ENCODE data around the gene GUCD1.

DNA sequence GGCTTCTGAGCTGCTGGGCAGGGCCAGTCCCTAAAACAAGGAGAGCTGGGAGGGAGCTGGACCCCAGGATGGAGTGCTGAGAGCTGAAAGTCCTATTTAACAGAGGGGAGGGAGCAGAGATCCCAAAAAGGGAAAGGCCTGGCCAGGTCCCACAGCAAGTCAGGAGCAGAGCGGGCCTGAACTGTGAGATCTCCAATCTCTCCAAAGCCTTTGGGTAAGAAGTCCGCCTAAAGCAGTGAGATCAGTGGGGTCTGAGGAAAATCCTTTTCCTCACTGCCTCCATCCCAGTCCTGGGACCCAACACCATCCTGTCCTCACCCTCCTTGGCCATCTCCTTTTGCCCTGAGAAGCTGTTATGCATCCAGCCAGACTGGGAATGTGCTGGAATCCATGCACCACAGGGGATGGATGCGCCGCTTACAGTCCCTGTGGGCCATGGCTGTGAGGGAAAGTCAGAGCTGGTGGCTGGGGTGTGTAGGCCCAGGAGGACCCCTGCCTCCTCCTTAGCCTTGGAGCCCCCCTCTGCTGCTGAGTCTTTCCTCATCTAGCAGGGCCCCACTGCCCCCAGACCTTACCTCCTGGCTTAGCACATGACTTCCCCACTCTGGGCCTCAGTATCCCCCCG lies 29.3 kb upstream of the GUCD1 start:
- TF ChIP-seq, protein P1, sequence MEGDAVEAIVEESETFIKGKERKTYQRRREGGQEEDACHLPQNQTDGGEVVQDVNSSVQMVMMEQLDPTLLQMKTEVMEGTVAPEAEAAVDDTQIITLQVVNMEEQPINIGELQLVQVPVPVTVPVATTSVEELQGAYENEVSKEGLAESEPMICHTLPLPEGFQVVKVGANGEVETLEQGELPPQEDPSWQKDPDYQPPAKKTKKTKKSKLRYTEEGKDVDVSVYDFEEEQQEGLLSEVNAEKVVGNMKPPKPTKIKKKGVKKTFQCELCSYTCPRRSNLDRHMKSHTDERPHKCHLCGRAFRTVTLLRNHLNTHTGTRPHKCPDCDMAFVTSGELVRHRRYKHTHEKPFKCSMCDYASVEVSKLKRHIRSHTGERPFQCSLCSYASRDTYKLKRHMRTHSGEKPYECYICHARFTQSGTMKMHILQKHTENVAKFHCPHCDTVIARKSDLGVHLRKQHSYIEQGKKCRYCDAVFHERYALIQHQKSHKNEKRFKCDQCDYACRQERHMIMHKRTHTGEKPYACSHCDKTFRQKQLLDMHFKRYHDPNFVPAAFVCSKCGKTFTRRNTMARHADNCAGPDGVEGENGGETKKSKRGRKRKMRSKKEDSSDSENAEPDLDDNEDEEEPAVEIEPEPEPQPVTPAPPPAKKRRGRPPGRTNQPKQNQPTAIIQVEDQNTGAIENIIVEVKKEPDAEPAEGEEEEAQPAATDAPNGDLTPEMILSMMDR (IDR thresholded peaks at IDR 0.05), result no peak
- no peak for TF ChIP-seq POLR2A (IDR thresholded peaks at IDR 0.05)
